H1 (cell line): ENCODE measurements around the gene CRIP1. TPM values are rescaled to one million over a fixed set of nuclear protein-coding genes. Genes with fewer than 3 reads are reported as not detected.

Source experiments
- BRCA1 ChIP-seq: IDR thresholded peaks from 2 replicates; pipeline ENCODE4 v1.6.1; 2012; ENCODE audit warnings: low read depth, low read length, improper control_type of control experiment
- CBX5 ChIP-seq: fragments of 300-800, 300-1000 bp; sonication (generic); IDR thresholded peaks from 2 replicates; pipeline ENCODE4 v1.7.1; 2016; ENCODE audit warnings: antibody characterized with exemption, low read length, low read depth
- CHD1 ChIP-seq: IDR thresholded peaks from 2 replicates; pipeline ENCODE4 v1.6.1; 2012; ENCODE audit warnings: low read depth, low read length, improper control_type of control experiment
- CREB1 ChIP-seq: IDR thresholded peaks from 2 replicates; pipeline ENCODE4 v1.6.1; 2012; ENCODE audit warnings: inconsistent platforms
- EGR1 ChIP-seq: IDR thresholded peaks from 2 replicates; pipeline ENCODE4 v1.6.1; 2011; ENCODE audit warnings: low read depth, low read length, borderline replicate concordance
- EZH2 ChIP-seq: fragments of 200-600 bp; sonication (generic); IDR thresholded peaks from 2 replicates; pipeline ENCODE4 v1.7.1; 2012; ENCODE audit warnings: low read depth, mild to moderate bottlenecking, moderate library complexity, low read length, inconsistent platforms; ENCODE audit not compliant: severe bottlenecking
- FOSL1 ChIP-seq: IDR thresholded peaks from 2 replicates; pipeline ENCODE4 v1.6.1; 2011; ENCODE audit warnings: mild to moderate bottlenecking, low read depth, low read length, moderate library complexity; ENCODE audit not compliant: insufficient read depth
- HDAC6 ChIP-seq: IDR thresholded peaks from one replicate; pipeline ENCODE4 v1.7.1; 2012; ENCODE audit warnings: low read depth, mild to moderate bottlenecking, inconsistent platforms, low read length, moderate library complexity
- JUN ChIP-seq: IDR thresholded peaks from 2 replicates; pipeline ENCODE4 v1.6.1; 2011; ENCODE audit warnings: low read depth, mild to moderate bottlenecking, improper control_type of control experiment, low read length
- KDM4A ChIP-seq: IDR thresholded peaks from one replicate; pipeline ENCODE4 v1.7.1; 2012; ENCODE audit warnings: low read depth, mild to moderate bottlenecking, moderate library complexity, low read length, inconsistent platforms; ENCODE audit not compliant: severe bottlenecking
- MAFK ChIP-seq: IDR thresholded peaks from 2 replicates; pipeline ENCODE4 v1.6.1; 2012; ENCODE audit warnings: low read depth, mild to moderate bottlenecking, improper control_type of control experiment, low read length
- POLR2A ChIP-seq, 2 experiments: IDR thresholded peaks; 1 replicate in 1 of 2; 2 replicates in 1 of 2; pipeline ENCODE4 v1.6.1; 2011; ENCODE audit warnings: low read depth in 2 of 2, low read length in 2 of 2, mild to moderate bottlenecking in 2 of 2; ENCODE audit errors: control extremely low read depth in 1 of 2
- RAD21 ChIP-seq, 2 experiments: IDR thresholded peaks in 1 of 2; conservative IDR thresholded peaks in 1 of 2; 2 replicates each; pipeline ENCODE4 v1.6.1; 2011; ENCODE audit warnings: low read depth in 2 of 2, low read length in 2 of 2, improper control_type of control experiment in 1 of 2, inconsistent platforms in 1 of 2, mild to moderate bottlenecking in 1 of 2, moderate library complexity in 1 of 2
- RFX5 ChIP-seq: IDR thresholded peaks from 2 replicates; pipeline ENCODE4 v1.6.1; 2011; ENCODE audit warnings: low read depth, low read length, improper control_type of control experiment, borderline replicate concordance
- RXRA ChIP-seq: IDR thresholded peaks from 2 replicates; pipeline ENCODE4 v1.6.1; 2011; ENCODE audit warnings: low read depth, mild to moderate bottlenecking, low read length, moderate library complexity; ENCODE audit not compliant: insufficient read depth
- SAP30 ChIP-seq: fragments of 300-600 bp; sonication (generic); IDR thresholded peaks from 2 replicates; pipeline ENCODE4 v1.7.1; 2012; ENCODE audit warnings: low read length, moderate library complexity, mild to moderate bottlenecking, inconsistent platforms; ENCODE audit not compliant: insufficient read depth, insufficient replicate concordance
- SIX5 ChIP-seq: IDR thresholded peaks from 2 replicates; pipeline ENCODE4 v1.6.1; 2011; ENCODE audit warnings: mild to moderate bottlenecking, low read depth, low read length
- SRF ChIP-seq: IDR thresholded peaks from 2 replicates; pipeline ENCODE4 v1.6.1; 2011; ENCODE audit warnings: mild to moderate bottlenecking, low read depth, low read length, moderate library complexity
- TAF7 ChIP-seq: optimal IDR thresholded peaks from 2 replicates; pipeline ENCODE3; 2011; ENCODE audit warnings: low read depth, mild to moderate bottlenecking, inconsistent platforms, low read length, moderate library complexity, borderline replicate concordance
- TBP ChIP-seq: IDR thresholded peaks from 2 replicates; pipeline ENCODE4 v1.6.1; 2011; ENCODE audit warnings: low read depth, low read length, improper control_type of control experiment
- TCF12 ChIP-seq: IDR thresholded peaks from 2 replicates; pipeline ENCODE4 v1.6.1; 2011; ENCODE audit warnings: low read depth, mild to moderate bottlenecking, low read length
- TEAD4 ChIP-seq: IDR thresholded peaks from 2 replicates; pipeline ENCODE4 v1.6.1; 2012; ENCODE audit warnings: low read depth, low read length, inconsistent platforms, mixed read lengths
- YY1 ChIP-seq: IDR thresholded peaks from 2 replicates; pipeline ENCODE4 v1.6.1; 2011; ENCODE audit warnings: low read depth, mild to moderate bottlenecking, low read length
- ZNF274 ChIP-seq: IDR thresholded peaks from 2 replicates; pipeline ENCODE4 v1.7.0; 2012; ENCODE audit warnings: low read length, borderline replicate concordance; ENCODE audit errors: extremely low read depth
- polyA plus RNA-seq, 7 experiments: library from polyadenylated mRNA; depleted of rRNA in 3 of 7; stranded (reverse) in 5 of 7; unstranded in 2 of 7; fragments of >200 nt in 5 of 7; fragments of 200-250 nt in 2 of 7; gene quantifications; 1 replicate in 5 of 7; 2 replicates in 1 of 7; 4 replicates in 1 of 7; pipeline versions ENCODE4 v1.2.1 to v1.2.3, GENCODE V29; 2011 to 2013; ENCODE audit warnings: missing spikeins in 2 of 7, mixed read lengths in 2 of 7
- total RNA-seq: library from RNA; stranded (reverse); fragmentation: NEBNext Ultra II Directional; extraction: Animal tissue kit (Norgen Biotek cat#: 25700); gene quantifications from 2 replicates; pipeline ENCODE4 v1.2.1, GENCODE V29; 2021

The CRIP1 gene
- total and polyA plus RNA-seq, 2 of the 8 experiments (the other 6 are each of a cell fraction or from before 2014, with no cell fraction given) = 1.2 to 2.2 TPM

GRCh38 chr14:105490572-105491365, 4.1 kb downstream of the CRIP1 start, which contains the start of gene TEDC1 (continued):
- TF ChIP-seq TCF12 = no peak
- peak; percentile 64 for TF ChIP-seq CREB1
- TF ChIP-seq CHD1 = no peak
- no peak for TF ChIP-seq HDAC6
- TF ChIP-seq TEAD4 = no peak
- peak; percentile 77 for TF ChIP-seq TAF7
- TF ChIP-seq RFX5 = no peak
- 0 out of 2 replicates have a peak, but pooled peaks have one; percentile 16 for TF ChIP-seq SRF
- peak; percentile 74 for TF ChIP-seq TBP
- no peak for TF ChIP-seq JUN
- peak in 1 of 2 experiments; percentile 94; a peak in 2 of 3 replicates for TF ChIP-seq POLR2A (IDR thresholded peaks at IDR 0.05; ENCODE audit: control extremely low read depth in 1 of 2, low read depth in 2 of 2, low read length in 2 of 2)
- TF ChIP-seq MAFK = no peak
- no peak for TF ChIP-seq ZNF274
- peak; percentile 51 to 74 for TF ChIP-seq RAD21 (IDR thresholded peaks at IDR 0.05 in 1 of 2, conservative IDR thresholded peaks at IDR 0.05 in 1 of 2; ENCODE audit: low read depth in 2 of 2, low read length in 2 of 2)
- TF ChIP-seq YY1 = 0 out of 2 replicates have a peak, but pooled peaks have one; percentile 23
- TF ChIP-seq SAP30 = no peak
- no peak for TF ChIP-seq EGR1
- TF ChIP-seq RXRA = no peak
- peak; percentile 27; the same call in 1 of the 2 replicates for TF ChIP-seq SIX5
- TF ChIP-seq BRCA1 = no peak
- peak; percentile 16 for TF ChIP-seq KDM4A
- TF ChIP-seq EZH2 = no peak
- TF ChIP-seq FOSL1 = no peak
- TF ChIP-seq CBX5 = no peak
